NCI-H748 (cell line): Measurements from ENCODE around the gene HYAL2.
"Not testable (repeated sequence)": the region's sequence is repeated elsewhere in the genome, so short reads cannot be mapped to it uniquely, and the experiment has no call there.

Experiments used
- DNase-seq: peaks from one replicate; lab custom pipeline; 2025; ENCODE audit not compliant: unreplicated experiment; lab: John Stamatoyannopoulos, UW

Gene HYAL2

GRCh38 chr3:50314816-50315215, 7.7 kb downstream of the HYAL2 start:
- DNase-seq, result no peak

- no peak for DNase-seq
Observed at GRCh38 chr3:50314342-50314741, 8.2 kb downstream of the HYAL2 start.

GRCh38 chr3:50312041-50312440, 10.5 kb downstream of the HYAL2 start:
- not testable (repeated sequence) for DNase-seq

- DNase-seq, result no peak
Observed at GRCh38 chr3:50304601-50305000, 17.9 kb downstream of the HYAL2 start.

GRCh38 chr3:50303013-50303815, 19.3 kb downstream of the HYAL2 start, which contains the start of gene HYAL1:
Gene HYAL1, minus strand, starts transcription at chr3:50303574. Its CDS starts 618 bp downstream, at chr3:50302956.
- DNase-seq, result no peak

GRCh38 chr3:50302095-50303012, 20.2 kb downstream of the HYAL2 start:
- no peak for DNase-seq

GRCh38 chr3:50300681-50301254, 21.8 kb downstream of the HYAL2 start:
- DNase-seq, result no peak

GRCh38 chr3:50299929-50300680, 22.4 kb downstream of the HYAL2 start:
- no peak for DNase-seq

GRCh38 chr3:50299638-50299928, 23.0 kb downstream of the HYAL2 start:
- DNase-seq, result no peak

GRCh38 chr3:50298836-50299637, 23.5 kb downstream of the HYAL2 start, which contains the start of the genes HYAL3 and NAA80:
Gene HYAL3, minus strand, starts transcription at chr3:50299405. Its CDS starts 3,803 bp downstream, at chr3:50295602.
Gene NAA80, minus strand, starts transcription at chr3:50299405. Its CDS starts 1,942 bp downstream, at chr3:50297463.
- peak; percentile 94 for DNase-seq

- DNase-seq, result no peak
Observed at GRCh38 chr3:50297896-50298725, 24.4 kb downstream of the HYAL2 start.

- no peak for DNase-seq
Observed at GRCh38 chr3:50297384-50297775, 25.2 kb downstream of the HYAL2 start.

GRCh38 chr3:50296721-50297383, 25.7 kb downstream of the HYAL2 start:
- DNase-seq, result no peak

GRCh38 chr3:50295553-50296431, 26.8 kb downstream of the HYAL2 start:
- DNase-seq, result no peak

GRCh38 chr3:50294492-50295403, 27.8 kb downstream of the HYAL2 start:
- DNase-seq, result no peak

- no peak for DNase-seq
Observed at GRCh38 chr3:50294089-50294488, 28.5 kb downstream of the HYAL2 start.
